Measurements from ENCODE around the gene SLC25A22. TPM values are rescaled to one million over a fixed set of nuclear protein-coding genes. Genes with fewer than 3 reads are reported as not detected.

Gene SLC25A22
- total RNA-seq, 1 donor from 2014 or later = 26.3 TPM

GRCh38 chr11:774873-775592 is 23.0 kb downstream of the SLC25A22 start:
- DNase-seq (ENCODE audit: low spot score) = no peak

GRCh38 chr11:773830-774229 is 24.3 kb downstream of the SLC25A22 start:
- no peak for DNase-seq (ENCODE audit: low spot score)

DNA sequence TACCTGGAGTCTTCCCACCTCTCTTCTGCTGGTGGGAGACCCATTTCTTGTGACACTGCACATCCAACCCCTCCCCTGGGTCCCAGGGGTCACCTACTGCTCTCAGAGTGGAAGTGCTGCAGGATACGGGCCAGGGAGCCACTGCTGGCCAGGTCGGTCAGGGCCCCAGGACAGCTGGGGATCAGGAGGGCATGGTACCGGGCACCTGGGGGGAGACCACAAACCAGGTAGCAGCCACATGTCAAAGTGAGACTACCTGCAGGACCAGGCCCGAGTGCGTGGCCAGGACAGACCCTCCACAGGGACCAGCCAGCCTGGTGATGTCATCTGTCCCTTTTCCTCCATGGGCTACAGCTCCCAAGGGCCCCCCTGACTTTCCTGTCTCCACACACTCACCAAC is 24.7 kb downstream of the SLC25A22 start:
- DNase-seq (ENCODE audit: low spot score) = no peak

- DNase-seq (ENCODE audit: low spot score) = no peak
Measured at GRCh38 chr11:772429-773390, 25.4 kb downstream of the SLC25A22 start.

- DNase-seq (ENCODE audit: low spot score) = no peak
Measured at GRCh38 chr11:771617-772204, 26.4 kb downstream of the SLC25A22 start.

DNA sequence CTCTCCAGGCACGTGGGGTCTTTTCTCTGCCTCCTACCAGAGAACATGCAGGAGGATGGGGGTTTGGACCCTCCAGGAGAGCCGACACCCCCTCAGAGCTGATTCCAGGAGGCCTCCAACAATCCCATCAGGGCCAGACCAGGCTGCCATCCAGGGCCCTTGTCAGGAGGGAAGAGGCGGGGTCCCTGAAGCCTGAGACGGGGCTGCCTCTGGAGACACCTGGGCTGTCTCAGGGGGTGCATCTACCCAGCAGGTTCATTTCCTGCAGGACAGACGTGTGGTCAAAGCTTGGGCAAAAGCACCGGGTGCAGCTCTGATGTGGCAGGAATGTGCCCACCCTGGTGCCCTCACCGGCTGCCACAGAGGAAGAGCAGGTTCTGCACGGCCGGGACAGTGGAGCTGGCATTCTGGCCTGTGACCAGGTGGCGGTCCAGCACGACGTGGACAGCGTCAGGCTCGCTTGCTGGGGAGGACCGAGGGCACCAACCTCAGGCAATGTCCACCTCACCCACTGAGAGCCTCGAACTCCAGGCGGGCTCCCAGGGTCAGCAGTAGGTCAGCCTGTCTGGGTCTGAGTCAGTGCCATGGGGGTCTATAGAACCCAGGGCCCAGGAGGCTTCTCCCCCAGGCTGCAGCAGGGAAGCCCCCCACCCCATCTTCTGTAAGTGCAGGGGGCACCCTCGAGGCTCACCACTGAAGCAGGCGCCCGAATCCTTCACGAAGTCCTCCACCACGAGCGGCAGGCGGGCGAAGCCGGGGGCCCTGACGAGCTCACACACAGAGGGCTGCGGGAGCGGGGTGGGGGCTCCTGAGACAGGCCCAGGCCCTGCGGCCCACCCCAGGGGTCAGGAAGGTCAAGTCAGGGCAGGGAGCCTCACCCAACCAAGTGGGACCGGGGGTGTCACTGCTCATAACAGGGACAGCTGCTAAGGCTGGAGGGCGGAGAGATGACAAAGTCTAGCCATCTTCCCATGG is 27.2 kb downstream of the SLC25A22 start:
- DNase-seq (ENCODE audit: low spot score) = no peak

- DNase-seq (ENCODE audit: low spot score) = no peak
Measured at GRCh38 chr11:769887-770641, 28.0 kb downstream of the SLC25A22 start.

GRCh38 chr11:767238-767637 is 30.8 kb downstream of the SLC25A22 start:
- DNase-seq (ENCODE audit: low spot score) = no peak

DNA sequence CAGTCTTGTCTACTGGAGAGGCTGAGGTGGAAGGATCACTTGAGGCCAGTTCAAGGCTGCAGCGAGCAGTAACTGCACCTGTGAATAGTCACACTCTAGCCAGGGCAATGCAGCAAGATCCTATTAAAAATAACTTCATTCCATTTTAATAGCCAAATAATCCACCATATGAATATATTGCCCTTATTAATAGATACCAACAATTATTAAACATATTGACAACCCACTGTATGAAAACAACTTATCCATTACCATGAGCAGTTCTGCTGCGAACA is 31.2 kb downstream of the SLC25A22 start:
- no peak for DNase-seq (ENCODE audit: low spot score)

GRCh38 chr11:766106-766935 is 31.8 kb downstream of the SLC25A22 start:
- no peak for DNase-seq (ENCODE audit: low spot score)

GRCh38 chr11:765802-766091 is 32.3 kb downstream of the SLC25A22 start:
- DNase-seq (ENCODE audit: low spot score) = no peak

GRCh38 chr11:765025-765801 is 32.9 kb downstream of the SLC25A22 start:
- DNase-seq (ENCODE audit: low spot score) = no peak

DNA sequence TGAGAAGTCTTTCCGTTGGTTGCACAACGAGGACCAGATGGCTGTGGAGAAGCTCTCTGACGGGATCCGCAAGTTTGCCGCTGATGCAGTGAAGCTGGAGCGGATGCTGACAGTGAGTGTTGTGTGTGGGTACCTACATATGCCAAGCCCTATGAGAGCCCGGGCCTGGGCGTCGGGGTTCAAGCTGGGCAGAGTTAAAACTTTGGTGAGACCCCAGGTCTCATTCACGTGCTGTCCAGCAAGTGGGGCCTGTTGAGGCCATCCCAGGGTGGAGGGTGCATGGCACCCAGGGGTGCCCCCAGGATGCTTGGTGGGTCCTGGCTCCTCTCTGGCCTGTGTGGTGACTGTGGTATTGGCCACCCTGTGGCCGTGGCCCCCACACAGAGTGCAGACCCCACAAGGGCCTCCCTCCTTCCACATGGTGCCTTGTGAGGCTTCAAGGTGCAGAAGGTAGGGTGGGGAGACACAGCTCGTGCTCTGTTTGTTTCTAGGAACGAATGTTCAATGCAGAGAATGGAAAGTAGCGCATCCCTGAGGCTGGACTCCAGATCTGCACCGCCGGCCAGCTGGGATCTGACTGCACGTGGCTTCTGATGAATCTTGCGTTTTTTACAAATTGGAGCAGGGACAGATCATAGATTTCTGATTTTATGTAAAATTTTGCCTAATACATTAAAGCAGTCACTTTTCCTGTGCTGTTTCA is 33.6 kb downstream of the SLC25A22 start:
- DNase-seq (ENCODE audit: low spot score) = no peak

DNA sequence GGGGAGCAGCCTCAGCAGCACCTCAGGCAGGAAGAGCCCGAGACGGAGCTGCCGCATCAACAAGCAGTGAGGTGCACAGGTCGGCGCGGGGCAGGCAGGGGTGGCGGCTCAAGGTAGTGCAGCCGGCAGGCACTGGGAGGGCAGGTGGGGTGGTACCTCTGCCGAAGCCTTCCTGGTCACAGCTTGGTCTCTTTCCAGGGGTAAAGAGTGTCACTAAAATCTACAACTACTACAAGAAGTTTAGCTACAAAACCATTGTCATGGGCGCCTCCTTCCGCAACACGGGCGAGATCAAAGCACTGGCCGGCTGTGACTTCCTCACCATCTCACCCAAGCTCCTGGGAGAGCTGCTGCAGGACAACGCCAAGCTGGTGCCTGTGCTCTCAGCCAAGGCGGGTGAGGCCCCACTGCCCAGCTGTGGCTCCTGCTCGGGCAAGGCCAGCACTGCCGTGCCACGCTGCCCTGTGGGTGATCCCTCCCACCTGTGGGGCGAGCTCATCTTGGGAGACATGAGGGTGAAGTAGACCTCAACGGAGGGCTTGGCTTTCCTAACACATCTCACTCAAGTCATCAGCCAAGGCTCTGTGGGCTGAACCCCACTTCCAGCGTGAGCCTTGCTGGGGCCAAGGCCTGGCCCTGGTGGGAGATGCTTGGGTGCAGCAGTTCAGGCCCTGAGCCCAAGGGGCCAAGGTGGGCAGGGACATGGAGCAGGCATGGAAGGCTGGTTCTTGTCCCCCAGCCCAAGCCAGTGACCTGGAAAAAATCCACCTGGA is 34.3 kb downstream of the SLC25A22 start:
- DNase-seq (ENCODE audit: low spot score) = no peak

- no peak for DNase-seq (ENCODE audit: low spot score)
Measured at GRCh38 chr11:763073-763463, 35.0 kb downstream of the SLC25A22 start.

DNA sequence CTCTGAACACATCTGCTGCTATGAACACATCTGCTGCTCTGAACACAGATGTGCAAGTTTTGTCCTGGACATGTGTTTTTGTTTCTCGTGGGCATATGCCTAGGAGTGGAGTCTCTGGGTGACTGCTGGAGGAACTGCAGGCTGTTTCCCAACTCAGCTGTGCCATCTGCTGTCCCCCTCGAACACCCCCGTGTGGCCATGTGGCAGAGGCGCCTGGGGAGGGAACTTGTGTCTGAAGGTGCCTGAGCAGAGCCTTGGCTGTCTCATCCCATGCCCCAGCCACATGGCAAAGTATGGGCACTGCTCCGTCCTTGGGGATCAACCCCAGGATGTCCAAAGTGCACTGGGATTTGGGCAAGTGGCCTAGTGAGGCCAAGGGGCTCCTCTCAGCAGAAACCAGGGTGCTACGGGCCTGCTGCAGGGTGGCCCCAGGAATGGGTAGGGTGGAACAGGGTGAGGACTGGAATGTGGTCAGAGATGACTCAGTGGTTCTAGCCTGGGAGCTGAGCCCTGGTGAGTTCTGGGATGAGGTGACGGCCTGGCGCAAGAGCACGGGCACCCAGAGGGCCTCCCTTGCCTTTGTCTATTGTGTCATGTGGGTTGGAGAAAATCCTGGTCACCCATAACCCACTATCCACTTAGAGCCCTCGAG is 35.5 kb downstream of the SLC25A22 start:
- DNase-seq (ENCODE audit: low spot score) = no peak
